Suprapubic skin (tissue), 3 donors: Measurements from ENCODE around the gene DISP3.

Source experiments
- CTCF ChIP-seq, 2 donors: fragments of 200-600 bp in 1 of 2; fragments of 450-650 bp in 1 of 2; sonication (generic) in 1 of 2; IDR thresholded peaks; one replicate each; pipeline ENCODE4 v1.5.1; 2016 to 2019; ENCODE audit warnings: antibody characterized with exemption in 2 of 2, mild to moderate bottlenecking in 1 of 2, moderate library complexity in 1 of 2
- EP300 ChIP-seq: sonication (generic); formaldehyde crosslinking; IDR thresholded peaks from one replicate; pipeline ENCODE4 v1.6.1; 2017; ENCODE audit warnings: antibody characterized with exemption
- POLR2A ChIP-seq, 2 donors: fragments of 450-650 bp; IDR thresholded peaks; one replicate each; pipeline ENCODE4 v1.6.1; 2017; ENCODE audit warnings: antibody characterized with exemption in 2 of 2, mild to moderate bottlenecking in 2 of 2, moderate library complexity in 2 of 2

DNA sequence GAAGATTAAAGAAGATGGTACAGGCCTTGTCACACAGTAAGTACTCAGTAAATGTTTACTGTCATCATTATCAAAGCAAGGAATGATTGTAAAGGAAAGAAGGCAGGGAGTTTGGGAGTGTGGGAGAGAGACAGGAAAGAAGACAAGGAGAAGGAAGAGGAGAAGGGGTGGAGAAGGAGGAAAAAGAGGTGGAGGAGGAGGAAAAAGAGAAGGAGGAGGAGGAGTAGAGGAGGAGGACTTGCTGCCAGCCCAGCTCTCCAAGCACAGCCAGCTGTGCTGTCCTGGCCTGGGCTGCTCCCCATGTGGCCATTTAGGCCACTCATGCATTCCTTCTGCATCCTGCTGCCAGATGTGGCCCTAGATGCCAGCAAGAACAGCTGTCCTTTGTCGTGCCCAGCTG is 7.5 kb upstream of the DISP3 start:
- TF ChIP-seq EP300 = no peak
- TF ChIP-seq POLR2A (IDR thresholded peaks at IDR 0.05) = no peak
- no peak for TF ChIP-seq CTCF (IDR thresholded peaks at IDR 0.05)
